HepG2 (cell line): ENCODE measurements around the gene SLC16A13. TPM values are rescaled to one million over a fixed set of nuclear protein-coding genes. Genes with fewer than 3 reads are reported as not detected.

Source experiments
- ARNTL ChIP-seq: sonication (generic); formaldehyde crosslinking; IDR thresholded peaks from 2 replicates; pipeline ENCODE4 v1.4.0; 2020; ENCODE audit warnings: mild to moderate bottlenecking, missing genetic modification reagents
- ATRX ChIP-seq: sonication (generic); formaldehyde crosslinking; IDR thresholded peaks from 2 replicates; pipeline ENCODE4 v1.4.0; 2020; ENCODE audit warnings: missing genetic modification reagents, borderline replicate concordance
- E2F2 ChIP-seq: sonication (generic); formaldehyde crosslinking; IDR thresholded peaks from 2 replicates; pipeline ENCODE4 v1.4.0; 2020; ENCODE audit warnings: missing genetic modification reagents, borderline replicate concordance
- HNRNPUL1 ChIP-seq: fragments of 200-400 bp; formaldehyde crosslinking; IDR thresholded peaks from 2 replicates; pipeline ENCODE4 v1.6.1; 2017; ENCODE audit warnings: low read depth, mild to moderate bottlenecking, low read length, moderate library complexity
- KLF11 ChIP-seq: IDR thresholded peaks from 2 replicates; pipeline ENCODE4 v1.6.1; 2016; ENCODE audit warnings: missing compliant biosample characterization
- MAFK ChIP-seq, 2 experiments: IDR thresholded peaks in 1 of 2; conservative IDR thresholded peaks in 1 of 2; 2 replicates each; pipeline ENCODE4 v1.6.1; 2011; ENCODE audit warnings: improper control_type of control experiment in 2 of 2, low read length in 2 of 2
- MAZ ChIP-seq, 2 experiments: sonication (generic) in 1 of 2; formaldehyde crosslinking in 1 of 2; IDR thresholded peaks; 2 replicates each; pipeline versions ENCODE4 v1.5.0 to v1.6.1; 2012 to 2020; ENCODE audit warnings: low read depth in 2 of 2, mild to moderate bottlenecking in 2 of 2, borderline replicate concordance in 1 of 2, improper control_type of control experiment in 1 of 2, low read length in 1 of 2, missing genetic modification reagents in 1 of 2, moderate library complexity in 1 of 2
- MIER3 ChIP-seq: IDR thresholded peaks from 2 replicates; pipeline ENCODE4 v1.6.1; 2016; ENCODE audit warnings: missing compliant biosample characterization, borderline replicate concordance
- MXD4 ChIP-seq: IDR thresholded peaks from 2 replicates; pipeline ENCODE4 v1.6.1; 2016; ENCODE audit warnings: mild to moderate bottlenecking, missing biosample characterization, missing genetic modification reagents
- NCOA1 ChIP-seq: sonication (generic); formaldehyde crosslinking; IDR thresholded peaks from 2 replicates; pipeline ENCODE4 v1.9.0; 2021; ENCODE audit warnings: missing genetic modification reagents
- NONO ChIP-seq, 2 experiments: fragments of 450-650 bp in 1 of 2; sonication (generic) in 1 of 2; formaldehyde crosslinking in 1 of 2; IDR thresholded peaks in 1 of 2; conservative IDR thresholded peaks in 1 of 2; 2 replicates each; pipeline versions ENCODE4 v1.6.1 to v1.8.0; 2017 to 2022; ENCODE audit warnings: mild to moderate bottlenecking in 1 of 2, missing genetic modification reagents in 1 of 2, moderate library complexity in 1 of 2
- PREB ChIP-seq: sonication (generic); formaldehyde crosslinking; IDR thresholded peaks from 2 replicates; pipeline ENCODE4 v1.4.0; 2020; ENCODE audit warnings: missing genetic modification reagents
- RFXAP ChIP-seq: sonication (generic); formaldehyde crosslinking; IDR thresholded peaks from 2 replicates; pipeline ENCODE4 v1.4.0; 2020; ENCODE audit warnings: missing genetic modification reagents, borderline replicate concordance
- ZFP36L2 ChIP-seq: sonication (generic); formaldehyde crosslinking; IDR thresholded peaks from 2 replicates; pipeline ENCODE4 v1.4.0; 2020; ENCODE audit warnings: missing genetic modification reagents
- ZMYM4 ChIP-seq: sonication (generic); formaldehyde crosslinking; IDR thresholded peaks from 2 replicates; pipeline ENCODE4 v1.8.1; 2023; ENCODE audit warnings: mild to moderate bottlenecking, missing genetic modification reagents
- ZNF205 ChIP-seq: IDR thresholded peaks from 2 replicates; pipeline ENCODE4 v1.6.1; 2018; ENCODE audit warnings: missing biosample characterization, missing genetic modification reagents
- ZNF225 ChIP-seq: sonication (generic); formaldehyde crosslinking; IDR thresholded peaks from 2 replicates; pipeline ENCODE4 v1.4.0; 2020; ENCODE audit warnings: mild to moderate bottlenecking, missing genetic modification reagents
- ZNF430 ChIP-seq: sonication (generic); formaldehyde crosslinking; IDR thresholded peaks from 2 replicates; pipeline ENCODE4 v1.9.0; 2021; ENCODE audit warnings: mild to moderate bottlenecking, missing genetic modification reagents
- ZNF790 ChIP-seq: sonication (generic); formaldehyde crosslinking; IDR thresholded peaks from 2 replicates; pipeline ENCODE4 v1.8.0; 2022; ENCODE audit warnings: missing genetic modification reagents, mild to moderate bottlenecking, borderline replicate concordance
- polyA plus RNA-seq, 8 experiments: library from polyadenylated mRNA; depleted of rRNA in 3 of 8; stranded (reverse) in 7 of 8; unstranded in 1 of 8; fragments of >200 nt; fragmentation: Illumina TruSeq in 4 of 8; extraction: Trizol in 4 of 8; gene quantifications; 2 replicates each; pipeline versions ENCODE4 v1.2.1 to v1.2.3, GENCODE V29; 2011 to 2016; ENCODE audit warnings: low read depth in 4 of 8, missing spikeins in 1 of 8, mixed read lengths in 1 of 8; ENCODE audit not compliant: insufficient read depth in 1 of 8
- total RNA-seq, 5 experiments: library from RNA; depleted of rRNA; stranded (reverse); fragments of >200 nt; fragmentation: Illumina TruSeq; extraction: Trizol; gene quantifications; 2 replicates each; pipeline ENCODE4 v1.2.3, GENCODE V29; 2016; ENCODE audit warnings: low read depth in 1 of 5
- TF ChIP-seq, protein P1 (sequence below): sonication (generic); formaldehyde crosslinking; IDR thresholded peaks from 2 replicates; pipeline ENCODE4 v1.5.0; 2020; ENCODE audit warnings: missing genetic modification reagents
- TF ChIP-seq, protein P2 (sequence below): sonication (generic); formaldehyde crosslinking; IDR thresholded peaks from 2 replicates; pipeline ENCODE4 v1.8.1; 2023; ENCODE audit warnings: mild to moderate bottlenecking, moderate library complexity, missing genetic modification reagents
- TF ChIP-seq, protein P3 (sequence below): IDR thresholded peaks from 2 replicates; pipeline ENCODE4 v1.6.1; 2016; ENCODE audit warnings: low read depth

The SLC16A13 gene
- total and polyA plus RNA-seq, 2 of the 13 experiments (the other 11 are each of a cell fraction or from before 2014, with no cell fraction given), result 2.2 to 3.0 TPM

GRCh38 chr17:7014261-7014994 lies 21.4 kb upstream of the SLC16A13 start (continued):
- TF ChIP-seq, protein P1, sequence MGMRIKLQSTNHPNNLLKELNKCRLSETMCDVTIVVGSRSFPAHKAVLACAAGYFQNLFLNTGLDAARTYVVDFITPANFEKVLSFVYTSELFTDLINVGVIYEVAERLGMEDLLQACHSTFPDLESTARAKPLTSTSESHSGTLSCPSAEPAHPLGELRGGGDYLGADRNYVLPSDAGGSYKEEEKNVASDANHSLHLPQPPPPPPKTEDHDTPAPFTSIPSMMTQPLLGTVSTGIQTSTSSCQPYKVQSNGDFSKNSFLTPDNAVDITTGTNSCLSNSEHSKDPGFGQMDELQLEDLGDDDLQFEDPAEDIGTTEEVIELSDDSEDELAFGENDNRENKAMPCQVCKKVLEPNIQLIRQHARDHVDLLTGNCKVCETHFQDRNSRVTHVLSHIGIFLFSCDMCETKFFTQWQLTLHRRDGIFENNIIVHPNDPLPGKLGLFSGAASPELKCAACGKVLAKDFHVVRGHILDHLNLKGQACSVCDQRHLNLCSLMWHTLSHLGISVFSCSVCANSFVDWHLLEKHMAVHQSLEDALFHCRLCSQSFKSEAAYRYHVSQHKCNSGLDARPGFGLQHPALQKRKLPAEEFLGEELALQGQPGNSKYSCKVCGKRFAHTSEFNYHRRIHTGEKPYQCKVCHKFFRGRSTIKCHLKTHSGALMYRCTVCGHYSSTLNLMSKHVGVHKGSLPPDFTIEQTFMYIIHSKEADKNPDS, result 0 out of 2 replicates have a peak, but pooled peaks have one; percentile 73
- TF ChIP-seq, protein P2, sequence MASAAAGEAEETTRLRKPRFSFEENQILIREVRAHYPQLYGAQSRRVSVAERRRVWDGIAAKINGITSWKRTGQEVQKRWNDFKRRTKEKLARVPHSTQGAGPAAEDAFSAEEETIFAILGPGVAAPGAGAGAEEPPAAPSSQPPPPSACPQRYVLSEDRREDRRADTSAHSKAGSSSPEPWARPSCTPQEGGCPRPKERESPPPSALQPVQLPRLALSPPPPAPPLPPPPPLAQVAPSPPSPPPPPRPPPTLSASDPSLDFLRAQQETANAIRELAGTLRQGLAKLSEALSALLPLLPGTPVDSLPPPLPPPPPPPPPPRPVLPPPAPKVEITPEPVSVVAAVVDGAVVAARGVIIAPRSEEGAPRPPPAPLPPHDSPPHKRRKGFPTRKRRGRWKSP, result peak; percentile 77; the same call in 1 of the 2 replicates
- TF ChIP-seq MIER3 (CRISPR knock-in tag), result no peak
- no peak for TF ChIP-seq ZNF205 (CRISPR knock-in tag)
- TF ChIP-seq PREB (CRISPR knock-in tag), result no peak
- TF ChIP-seq KLF11 (CRISPR knock-in tag), result no peak
- TF ChIP-seq ATRX, result no peak
- peak; percentile 95 for TF ChIP-seq NCOA1 (CRISPR knock-in tag)
- TF ChIP-seq HNRNPUL1, result 0 out of 2 replicates have a peak, but pooled peaks have one; percentile 19
- TF ChIP-seq, protein P3, sequence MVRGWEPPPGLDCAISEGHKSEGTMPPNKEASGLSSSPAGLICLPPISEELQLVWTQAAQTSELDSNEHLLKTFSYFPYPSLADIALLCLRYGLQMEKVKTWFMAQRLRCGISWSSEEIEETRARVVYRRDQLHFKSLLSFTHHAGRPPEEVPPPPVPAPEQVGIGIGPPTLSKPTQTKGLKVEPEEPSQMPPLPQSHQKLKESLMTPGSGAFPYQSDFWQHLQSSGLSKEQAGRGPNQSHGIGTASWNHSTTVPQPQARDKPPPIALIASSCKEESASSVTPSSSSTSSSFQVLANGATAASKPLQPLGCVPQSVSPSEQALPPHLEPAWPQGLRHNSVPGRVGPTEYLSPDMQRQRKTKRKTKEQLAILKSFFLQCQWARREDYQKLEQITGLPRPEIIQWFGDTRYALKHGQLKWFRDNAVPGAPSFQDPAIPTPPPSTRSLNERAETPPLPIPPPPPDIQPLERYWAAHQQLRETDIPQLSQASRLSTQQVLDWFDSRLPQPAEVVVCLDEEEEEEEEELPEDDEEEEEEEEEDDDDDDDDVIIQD (CRISPR knock-in tag), result no peak
- no peak for TF ChIP-seq ZFP36L2
- TF ChIP-seq ZMYM4 (CRISPR knock-in tag), result peak; percentile 70; the same call in 1 of the 2 replicates
- peak; percentile 77 for TF ChIP-seq ZNF225 (CRISPR knock-in tag)
- 0 out of 2 replicates have a peak, but pooled peaks have one; percentile 31 for TF ChIP-seq ARNTL (CRISPR knock-in tag)
- peak; percentile 66; the same call in 1 of the 2 replicates for TF ChIP-seq RFXAP
- TF ChIP-seq MXD4 (CRISPR knock-in tag), result no peak; the same call in 1 of the 2 replicates
- peak; percentile 85 for TF ChIP-seq ZNF430
- TF ChIP-seq E2F2 (CRISPR knock-in tag), result no peak
- TF ChIP-seq NONO (IDR thresholded peaks at IDR 0.05), result no peak
- TF ChIP-seq NONO (CRISPR knock-in tag; conservative IDR thresholded peaks at IDR 0.05), result peak; percentile 96
- no peak for TF ChIP-seq ZNF790 (CRISPR knock-in tag)
- TF ChIP-seq MAFK (conservative IDR thresholded peaks at IDR 0.05 in 1 of 2, IDR thresholded peaks at IDR 0.05 in 1 of 2; ENCODE audit: low read length in 2 of 2), result no peak
- TF ChIP-seq MAZ (IDR thresholded peaks at IDR 0.05; ENCODE audit: borderline replicate concordance, low read depth, low read length), result peak; percentile 73; the same call in 1 of the 2 replicates
- TF ChIP-seq MAZ (CRISPR knock-in tag; IDR thresholded peaks at IDR 0.05; ENCODE audit: low read depth), result peak; percentile 93
